Measurements from ENCODE around the gene GDPD5. TPM values are rescaled to one million over a fixed set of nuclear protein-coding genes. Genes with fewer than 3 reads are reported as not detected.

GDPD5 gene
- total and polyA plus RNA-seq, 9 of the 15 experiments (the other 6 are each of a cell fraction or from before 2014, with no cell fraction given): 0.32 to 27.3 (median 8.0) TPM

- Histone ChIP-seq H3K4me3 (no peak overlapping the region), H3K4me1 (replicated peaks in 1 of 2; ENCODE audit: control insufficient read depth in 2 of 2, insufficient read depth in 2 of 2, low read length in 2 of 2) (peaks cover 10 to 32% of the 10 kb centered on the region in 2 experiments), H3K27ac (ENCODE audit: extremely low read depth, low read depth, low read length) (no peak overlapping the region), H3K4me2 (ENCODE audit: insufficient read depth, low read length) (no peak overlapping the region), H3K9me3 (replicated peaks; ENCODE audit: control insufficient read depth, insufficient read depth, low read depth, low read length) (no peaks in the 10 kb centered on the region), H3K9me1 (ENCODE audit: control insufficient read depth, insufficient read depth, low read length) (no peaks in the 10 kb centered on the region), H3K79me2 (ENCODE audit: control insufficient read depth, insufficient read depth, low read length) (no peaks in the 10 kb centered on the region), H4K20me1 (replicated peaks; ENCODE audit: control insufficient read depth, insufficient read depth, low read length) (peaks cover 7% of the 10 kb centered on the region; the same call in 1 of the 2 replicates), H3K36me3 (ENCODE audit: control insufficient read depth, insufficient read depth, low read length) (no peaks in the 10 kb centered on the region), H2AFZ (ENCODE audit: low read depth, low read length) (no peak overlapping the region), H3K9ac (ENCODE audit: insufficient read depth in 1 of 2, low read depth in 2 of 2, low read length in 2 of 2) (peak overlapping the region in 1 of 2 experiments; percentile 61; a peak in 2 of 4 replicates), H3K27me3 (ENCODE audit: control insufficient read depth in 2 of 2, insufficient read depth in 2 of 2, low read length in 2 of 2) (no peaks in the 10 kb centered on the region)
- FAIRE-seq: no peak
- ChIA-PET POLR2A (interaction anchor here (0.6 to 1.9 kb wide), 5 partner anchors 13 to 32 kb away, joined by 3 to 6 read pairs (median 4); no protein-coding TSS in a partner anchor), CTCF (ENCODE audit: low intra/inter-chr PET ratio) (interaction anchor here (0.6 kb wide), 1 partner anchor 356 kb away, joined by 3 read pairs; no protein-coding TSS in a partner anchor)
- DNase-seq (ENCODE audit: extremely low read depth in 1 of 4, low spot score in 3 of 4): no peak
- TF ChIP-seq XRCC3 (IDR thresholded peaks at IDR 0.05) (no peak), BCOR (IDR thresholded peaks at IDR 0.05) (peak; percentile 17; the same call in 1 of the 2 replicates), ZFP36 (IDR thresholded peaks at IDR 0.05; ENCODE audit: low read depth, low read length, partially characterized antibody) (peak; percentile 95)
- in situ Hi-C loops (cut with MboI): no loop called here
- no peak for ATAC-seq
- no TSS peak for BruUV-seq (replicated peaks)
- intact Hi-C loops (cut with micrococcal nuclease): no loop called here
- 54% methylated on average over 9 of the region's 9 CpGs for WGBS (ENCODE audit: insufficient coverage, low coverage, missing lambda C conversion rate)
Observed at GRCh38 chr11:75518771-75519653, 6.7 kb downstream of the GDPD5 start.

GRCh38 chr11:75518204-75518549 is 7.6 kb downstream of the GDPD5 start:
- 79% methylated on average over 3 of the region's 3 CpGs for WGBS (ENCODE audit: insufficient coverage, low coverage, missing lambda C conversion rate)
- no TSS peak for BruUV-seq (replicated peaks)
- Histone ChIP-seq H3K4me1 (replicated peaks in 1 of 2; ENCODE audit: control insufficient read depth in 2 of 2, insufficient read depth in 2 of 2, low read length in 2 of 2) (peaks cover 10 to 33% of the 10 kb centered on the region in 2 experiments), H3K27ac (ENCODE audit: extremely low read depth, low read depth, low read length) (no peak overlapping the region), H3K27me3 (ENCODE audit: control insufficient read depth in 2 of 2, insufficient read depth in 2 of 2, low read length in 2 of 2) (no peaks in the 10 kb centered on the region), H3K36me3 (ENCODE audit: control insufficient read depth, insufficient read depth, low read length) (no peaks in the 10 kb centered on the region), H3K9ac (ENCODE audit: insufficient read depth in 1 of 2, low read depth in 2 of 2, low read length in 2 of 2) (peak overlapping the region in 1 of 2 experiments; percentile 77; a peak in 1 of 4 replicates), H3K9me3 (replicated peaks; ENCODE audit: control insufficient read depth, insufficient read depth, low read depth, low read length) (no peaks in the 10 kb centered on the region), H3K79me2 (ENCODE audit: control insufficient read depth, insufficient read depth, low read length) (no peaks in the 10 kb centered on the region), H2AFZ (ENCODE audit: low read depth, low read length) (no peak overlapping the region), H4K20me1 (replicated peaks; ENCODE audit: control insufficient read depth, insufficient read depth, low read length) (peaks cover 7% of the 10 kb centered on the region; the same call in 1 of the 2 replicates), H3K4me3 (no peak overlapping the region), H3K9me1 (ENCODE audit: control insufficient read depth, insufficient read depth, low read length) (no peaks in the 10 kb centered on the region), H3K4me2 (ENCODE audit: insufficient read depth, low read length) (no peak overlapping the region)
- in situ Hi-C loops (cut with MboI): no loop called here
- intact Hi-C loops (cut with micrococcal nuclease): no loop called here
- ChIA-PET POLR2A (interaction anchor here (0.6 to 1.6 kb wide), 3 partner anchors 12 to 31 kb away, joined by 3 to 4 read pairs (median 4); no protein-coding TSS in a partner anchor), CTCF (ENCODE audit: low intra/inter-chr PET ratio) (no interaction called here)
- FAIRE-seq (no peak), DNase-seq (ENCODE audit: extremely low read depth in 1 of 4, low spot score in 3 of 4) (no peak), ATAC-seq (no peak)
- TF ChIP-seq ATF4 (CRISPR knock-in tag; IDR thresholded peaks at IDR 0.05) (no peak), SIRT6 (IDR thresholded peaks at IDR 0.05; ENCODE audit: low read depth, low read length) (no peak), XRCC4 (IDR thresholded peaks at IDR 0.05; ENCODE audit: extremely low read depth, insufficient read depth, insufficient read length) (no peak), YBX1 (IDR thresholded peaks at IDR 0.05) (no peak), RBM34 (IDR thresholded peaks at IDR 0.05; ENCODE audit: borderline replicate concordance, insufficient read depth, low read length) (no peak), ZNF444 (CRISPR knock-in tag; IDR thresholded peaks at IDR 0.05) (no peak), ZSCAN29 (IDR thresholded peaks at IDR 0.05) (no peak), PCBP2 (IDR thresholded peaks at IDR 0.05; ENCODE audit: low read depth, low read length, poor library complexity, severe bottlenecking) (no peak), DMBX1 (CRISPR knock-in tag; IDR thresholded peaks at IDR 0.05; ENCODE audit: borderline replicate concordance) (no peak), ZFP91 (CRISPR knock-in tag; IDR thresholded peaks at IDR 0.05) (no peak)
